Brain pericyte (primary cell): ENCODE results near the gene TEX11.
"Not testable (repeated sequence)": the region's sequence is repeated elsewhere in the genome, so short reads cannot be mapped to it uniquely, and the experiment has no call there.

Experiments used
- DNase-seq: peaks from one replicate; pipeline ENCODE4 v3.0.0-alpha.2; 2012; ENCODE audit warnings: low read depth, low spot score

TEX11 gene

GRCh38 chrX:70908541-70908940 is at the start of gene TEX11:
Gene TEX11 (minus strand): TSS chrX:70908711. CDS start chrX:70907789, 922 bp downstream.
- no peak for DNase-seq

GRCh38 chrX:70954871-70955270 is 46.4 kb upstream of the TEX11 start:
- DNase-seq = no peak

GRCh38 chrX:70924294-70924911 is 15.9 kb upstream of the TEX11 start:
- DNase-seq = no peak

GRCh38 chrX:70922774-70923473 is 14.4 kb upstream of the TEX11 start:
- DNase-seq = no peak

GRCh38 chrX:70921709-70922352 is 13.3 kb upstream of the TEX11 start:
- DNase-seq = no peak

GRCh38 chrX:70916754-70917153 is 8.2 kb upstream of the TEX11 start:
- DNase-seq = no peak

GRCh38 chrX:70907900-70908299 is 611 bp downstream of the TEX11 start:
- no peak for DNase-seq

GRCh38 chrX:70901465-70901864 is 7.0 kb downstream of the TEX11 start:
- DNase-seq = no peak

- DNase-seq = not testable (repeated sequence)
These were observed 18.1 kb downstream of the TEX11 start for GRCh38 chrX:70890441-70890840.

- DNase-seq = no peak
These were observed 29.6 kb downstream of the TEX11 start for GRCh38 chrX:70878902-70879301.

- DNase-seq = no peak
These were observed 56.2 kb downstream of the TEX11 start for GRCh38 chrX:70852294-70852693.

GRCh38 chrX:70844081-70844480 is 64.4 kb downstream of the TEX11 start:
- DNase-seq = not testable (repeated sequence)

GRCh38 chrX:70843620-70844019 is 64.9 kb downstream of the TEX11 start:
- not testable (repeated sequence) for DNase-seq

GRCh38 chrX:70834589-70834988 is 73.9 kb downstream of the TEX11 start:
- DNase-seq = no peak

GRCh38 chrX:70826715-70827114 is 81.8 kb downstream of the TEX11 start:
- no peak for DNase-seq

- no peak for DNase-seq
These were observed 83.1 kb downstream of the TEX11 start for GRCh38 chrX:70825366-70825765.

- DNase-seq = no peak
These were observed 99.3 kb downstream of the TEX11 start for GRCh38 chrX:70808942-70809940.

GRCh38 chrX:70806081-70806480 is 102.4 kb downstream of the TEX11 start:
- no peak for DNase-seq

- DNase-seq = not testable (repeated sequence)
These were observed 111.8 kb downstream of the TEX11 start for GRCh38 chrX:70796742-70797141.

GRCh38 chrX:70774223-70774622 is 134.3 kb downstream of the TEX11 start:
- no peak for DNase-seq

- DNase-seq = no peak
These were observed 138.8 kb downstream of the TEX11 start for GRCh38 chrX:70769659-70770227.
